ENCODE results near the gene ENG. TPM values are rescaled to one million over a fixed set of nuclear protein-coding genes. Genes with fewer than 3 reads are reported as not detected.

Gene ENG
- total RNA-seq, 1 experiment from 2014 or later: 0.76 TPM

- no peak for TF ChIP-seq ELF1 (IDR thresholded peaks at IDR 0.05; ENCODE audit: borderline replicate concordance, low read depth)
- TF ChIP-seq CBX3 (IDR thresholded peaks at IDR 0.05; ENCODE audit: low read depth): no peak
- TF ChIP-seq SIN3A (IDR thresholded peaks at IDR 0.05; ENCODE audit: low read depth): no peak
- TF ChIP-seq SP1 (IDR thresholded peaks at IDR 0.05; ENCODE audit: low read depth): no peak
- TF ChIP-seq EGR1 (IDR thresholded peaks at IDR 0.05; ENCODE audit: low read depth): no peak
- TF ChIP-seq, protein P1, sequence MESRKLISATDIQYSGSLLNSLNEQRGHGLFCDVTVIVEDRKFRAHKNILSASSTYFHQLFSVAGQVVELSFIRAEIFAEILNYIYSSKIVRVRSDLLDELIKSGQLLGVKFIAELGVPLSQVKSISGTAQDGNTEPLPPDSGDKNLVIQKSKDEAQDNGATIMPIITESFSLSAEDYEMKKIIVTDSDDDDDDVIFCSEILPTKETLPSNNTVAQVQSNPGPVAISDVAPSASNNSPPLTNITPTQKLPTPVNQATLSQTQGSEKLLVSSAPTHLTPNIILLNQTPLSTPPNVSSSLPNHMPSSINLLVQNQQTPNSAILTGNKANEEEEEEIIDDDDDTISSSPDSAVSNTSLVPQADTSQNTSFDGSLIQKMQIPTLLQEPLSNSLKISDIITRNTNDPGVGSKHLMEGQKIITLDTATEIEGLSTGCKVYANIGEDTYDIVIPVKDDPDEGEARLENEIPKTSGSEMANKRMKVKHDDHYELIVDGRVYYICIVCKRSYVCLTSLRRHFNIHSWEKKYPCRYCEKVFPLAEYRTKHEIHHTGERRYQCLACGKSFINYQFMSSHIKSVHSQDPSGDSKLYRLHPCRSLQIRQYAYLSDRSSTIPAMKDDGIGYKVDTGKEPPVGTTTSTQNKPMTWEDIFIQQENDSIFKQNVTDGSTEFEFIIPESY (IDR thresholded peaks at IDR 0.05; ENCODE audit: extremely low read depth, insufficient replicate concordance, low read length): no peak
- no peak for TF ChIP-seq CEBPB (IDR thresholded peaks at IDR 0.05; ENCODE audit: low read depth)
- no peak for TF ChIP-seq ZNF274 (IDR thresholded peaks at IDR 0.05; ENCODE audit: low read depth, low read length)
- TF ChIP-seq POLR2A (IDR thresholded peaks at IDR 0.05; ENCODE audit: borderline replicate concordance, extremely low read depth, insufficient read depth, insufficient read length): no peak
- no peak for TF ChIP-seq YY1 (IDR thresholded peaks at IDR 0.05; ENCODE audit: extremely low read depth, insufficient replicate concordance, low read depth, low read length)
- no peak for TF ChIP-seq FOSL1 (IDR thresholded peaks at IDR 0.05; ENCODE audit: low read depth)
- TF ChIP-seq JUND (IDR thresholded peaks at IDR 0.05): no peak
- TF ChIP-seq, protein P2, sequence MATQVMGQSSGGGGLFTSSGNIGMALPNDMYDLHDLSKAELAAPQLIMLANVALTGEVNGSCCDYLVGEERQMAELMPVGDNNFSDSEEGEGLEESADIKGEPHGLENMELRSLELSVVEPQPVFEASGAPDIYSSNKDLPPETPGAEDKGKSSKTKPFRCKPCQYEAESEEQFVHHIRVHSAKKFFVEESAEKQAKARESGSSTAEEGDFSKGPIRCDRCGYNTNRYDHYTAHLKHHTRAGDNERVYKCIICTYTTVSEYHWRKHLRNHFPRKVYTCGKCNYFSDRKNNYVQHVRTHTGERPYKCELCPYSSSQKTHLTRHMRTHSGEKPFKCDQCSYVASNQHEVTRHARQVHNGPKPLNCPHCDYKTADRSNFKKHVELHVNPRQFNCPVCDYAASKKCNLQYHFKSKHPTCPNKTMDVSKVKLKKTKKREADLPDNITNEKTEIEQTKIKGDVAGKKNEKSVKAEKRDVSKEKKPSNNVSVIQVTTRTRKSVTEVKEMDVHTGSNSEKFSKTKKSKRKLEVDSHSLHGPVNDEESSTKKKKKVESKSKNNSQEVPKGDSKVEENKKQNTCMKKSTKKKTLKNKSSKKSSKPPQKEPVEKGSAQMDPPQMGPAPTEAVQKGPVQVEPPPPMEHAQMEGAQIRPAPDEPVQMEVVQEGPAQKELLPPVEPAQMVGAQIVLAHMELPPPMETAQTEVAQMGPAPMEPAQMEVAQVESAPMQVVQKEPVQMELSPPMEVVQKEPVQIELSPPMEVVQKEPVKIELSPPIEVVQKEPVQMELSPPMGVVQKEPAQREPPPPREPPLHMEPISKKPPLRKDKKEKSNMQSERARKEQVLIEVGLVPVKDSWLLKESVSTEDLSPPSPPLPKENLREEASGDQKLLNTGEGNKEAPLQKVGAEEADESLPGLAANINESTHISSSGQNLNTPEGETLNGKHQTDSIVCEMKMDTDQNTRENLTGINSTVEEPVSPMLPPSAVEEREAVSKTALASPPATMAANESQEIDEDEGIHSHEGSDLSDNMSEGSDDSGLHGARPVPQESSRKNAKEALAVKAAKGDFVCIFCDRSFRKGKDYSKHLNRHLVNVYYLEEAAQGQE (IDR thresholded peaks at IDR 0.05; ENCODE audit: low read depth): no peak
- TF ChIP-seq, protein P3, sequence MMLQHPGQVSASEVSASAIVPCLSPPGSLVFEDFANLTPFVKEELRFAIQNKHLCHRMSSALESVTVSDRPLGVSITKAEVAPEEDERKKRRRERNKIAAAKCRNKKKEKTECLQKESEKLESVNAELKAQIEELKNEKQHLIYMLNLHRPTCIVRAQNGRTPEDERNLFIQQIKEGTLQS (IDR thresholded peaks at IDR 0.05): no peak
- Histone ChIP-seq H3K9ac (ENCODE audit: low read length) (no peak overlapping the region), H2AFZ (ENCODE audit: low read depth, low read length, poor library complexity, severe bottlenecking) (peak overlapping the region; percentile 79), H4K20me1 (ENCODE audit: insufficient read depth) (no peaks in the 10 kb centered on the region), H3K9me3 (ENCODE audit: control insufficient read depth in 1 of 2, insufficient read depth in 1 of 2, low read depth in 1 of 2, low read length in 2 of 2) (no peaks in the 10 kb centered on the region), H3K9me2 (ENCODE audit: insufficient read depth) (no peaks in the 10 kb centered on the region), H3K79me2 (ENCODE audit: insufficient read depth, low read length) (no peaks in the 10 kb centered on the region), H3K36me3 (ENCODE audit: control insufficient read depth in 1 of 2, insufficient read depth in 2 of 2, low read length in 2 of 2) (no peaks in the 10 kb centered on the region), H3K4me2 (ENCODE audit: low read length) (peak overlapping the region; percentile 87; the same call in 1 of the 2 replicates), H3K27ac (ENCODE audit: low read depth, low read length) (no peak overlapping the region), H3K4me3 (replicated peaks in 1 of 2; ENCODE audit: low read depth in 1 of 2, low read length in 2 of 2) (no peak overlapping the region), H3K4me1 (ENCODE audit: control insufficient read depth in 1 of 2, insufficient read depth in 2 of 2, low read length in 2 of 2) (peaks cover 17 to 25% of the 10 kb centered on the region in 2 experiments), H3K27me3 (ENCODE audit: insufficient read depth, low read length) (no peaks in the 10 kb centered on the region)
- ChIA-PET CTCF (no interaction called here), POLR2A (interaction anchor here (0.6 kb wide), 2 partner anchors 72 to 373 kb away, joined by 3 to 4 read pairs; no protein-coding TSS in a partner anchor), RAD21 (ENCODE audit: low non-redundant PET in 1 of 2, low total read pairs in 2 of 2, uncharacterized antibody in 2 of 2, unreplicated experiment in 2 of 2) (no interaction called here)
- DNase-seq (ENCODE audit: low read depth, low spot score) (no peak), ATAC-seq (no peak)
- BruUV-seq (replicated peaks): no TSS peak
- intact Hi-C loops (cut with micrococcal nuclease): no loop called here
Observed at GRCh38 chr9:127829205-127829906, 25.1 kb downstream of the ENG start.
